RWPE2 (cell line): ENCODE measurements around the gene ARHGEF9.

ENCODE experiments used
- ATAC-seq: fragments of 200-7000 bp; cut with Tn5 transposase; 3 replicates; pipeline ENCODE4 v1.9.1; 2021; ENCODE audit warnings: low read depth
- DNase-seq: peaks from one replicate; pipeline ENCODE4 v3.0.0-alpha.2; 2020; ENCODE audit warnings: low spot score
- H3K27ac ChIP-seq: fragments of 450-650 bp; 2 replicates; pipeline ENCODE4 v1.5.1; 2017; ENCODE audit warnings: mild to moderate bottlenecking; ENCODE audit not compliant: poor library complexity, severe bottlenecking
- H3K27me3 ChIP-seq: fragments of 250-450 bp; sonication (Bioruptor Pico); 2 replicates; pipeline ENCODE4 v1.5.1; 2021; ENCODE audit warnings: mild to moderate bottlenecking, moderate library complexity; ENCODE audit not compliant: insufficient read depth, poor library complexity, severe bottlenecking
- H3K36me3 ChIP-seq: fragments of 250-450 bp; sonication (Bioruptor Pico); 2 replicates; pipeline ENCODE4 v1.5.1; 2020; ENCODE audit warnings: low read depth, mild to moderate bottlenecking, moderate library complexity
- H3K4me1 ChIP-seq: fragments of 250-450 bp; sonication (Bioruptor Pico); 2 replicates; pipeline ENCODE4 v1.5.1; 2021; ENCODE audit warnings: mild to moderate bottlenecking, moderate library complexity; ENCODE audit not compliant: insufficient read depth, poor library complexity, severe bottlenecking
- H3K4me3 ChIP-seq: fragments of 250-450 bp; sonication (Bioruptor Pico); 2 replicates; pipeline ENCODE4 v1.5.1; 2021; ENCODE audit warnings: mild to moderate bottlenecking, moderate library complexity; ENCODE audit not compliant: severe bottlenecking
- H3K9me3 ChIP-seq: fragments of 250-450 bp; sonication (Bioruptor Pico); 2 replicates; pipeline ENCODE4 v1.5.1; 2021; ENCODE audit warnings: mild to moderate bottlenecking, moderate library complexity; ENCODE audit not compliant: severe bottlenecking
- CTCF ChIP-seq: fragments of 450-650 bp; IDR thresholded peaks from one replicate; pipeline ENCODE4 v1.5.1; 2017; ENCODE audit warnings: mild to moderate bottlenecking, moderate library complexity; ENCODE audit not compliant: poor library complexity, severe bottlenecking

ARHGEF9 gene

GRCh38 chrX:63635750-63636149 lies 149.3 kb downstream of the ARHGEF9 start:
- ATAC-seq, result no peak
- no peaks in the 10 kb centered on the region for H3K4me1 ChIP-seq
- no peaks in the 10 kb centered on the region for H3K27me3 ChIP-seq
- no peaks in the 10 kb centered on the region for H3K9me3 ChIP-seq
- no peak for TF ChIP-seq CTCF
- DNase-seq, result no peak
- H3K36me3 ChIP-seq, result no peaks in the 10 kb centered on the region
- no peak overlapping the region for H3K4me3 ChIP-seq
- H3K27ac ChIP-seq, result no peak overlapping the region

GRCh38 chrX:63613531-63614028 lies 171.4 kb downstream of the ARHGEF9 start:
- Histone ChIP-seq H3K4me3 (no peak overlapping the region), H3K4me1 (no peaks in the 10 kb centered on the region), H3K27ac (no peak overlapping the region), H3K9me3 (no peaks in the 10 kb centered on the region), H3K36me3 (no peaks in the 10 kb centered on the region), H3K27me3 (no peaks in the 10 kb centered on the region)
- DNase-seq (no peak), ATAC-seq (no peak)
- TF ChIP-seq CTCF, result no peak

- Histone ChIP-seq H3K4me3 (no peak overlapping the region), H3K9me3 (no peaks in the 10 kb centered on the region), H3K4me1 (no peaks in the 10 kb centered on the region), H3K36me3 (no peaks in the 10 kb centered on the region), H3K27ac (no peak overlapping the region), H3K27me3 (no peaks in the 10 kb centered on the region)
- no peak for TF ChIP-seq CTCF
- DNase-seq (no peak), ATAC-seq (no peak)
These were observed 199.1 kb downstream of the ARHGEF9 start for GRCh38 chrX:63585936-63586335.
